CD4-positive, alpha-beta T cell treated with Interferon alpha-2 for 1 hour (primary cell): Measurements from ENCODE around the gene KLRC1.
"Not testable (repeated sequence)": the region's sequence is repeated elsewhere in the genome, so short reads cannot be mapped to it uniquely, and the experiment has no call there.

Source experiments
- DNase-seq, 2 donors: peaks; one replicate each; pipeline ENCODE4 v3.0.0-alpha.2; 2020 to 2022

Gene KLRC1

GRCh38 chr12:10453156-10453555, at the start of gene KLRC1:
KLRC1 (minus strand) TSS chr12:10453377; CDS start chr12:10451156, 2,221 bp downstream.
- no peak for DNase-seq

GRCh38 chr12:10501030-10501429, 47.9 kb upstream of the KLRC1 start:
- peak in 1 of 2 donors; percentile 14 for DNase-seq

- DNase-seq = no peak
Observed at GRCh38 chr12:10498042-10498441, 44.9 kb upstream of the KLRC1 start.

- DNase-seq = peak; percentile 27 to 63
Observed at GRCh38 chr12:10497602-10498001, 44.4 kb upstream of the KLRC1 start.

- no peak for DNase-seq
Observed at GRCh38 chr12:10491766-10492165, 38.6 kb upstream of the KLRC1 start.

GRCh38 chr12:10487328-10487727, 34.2 kb upstream of the KLRC1 start:
- DNase-seq = not testable (repeated sequence)

- DNase-seq = peak; percentile 6 to 52
Observed at GRCh38 chr12:10481901-10482300, 28.7 kb upstream of the KLRC1 start.

- DNase-seq = not testable (repeated sequence)
Observed at GRCh38 chr12:10472808-10473207, 19.6 kb upstream of the KLRC1 start.

GRCh38 chr12:10469701-10470100, 16.5 kb upstream of the KLRC1 start:
- no peak for DNase-seq

GRCh38 chr12:10466311-10466710, 13.1 kb upstream of the KLRC1 start:
- no peak for DNase-seq

GRCh38 chr12:10457760-10458159, 4.6 kb upstream of the KLRC1 start:
- no peak for DNase-seq

GRCh38 chr12:10456856-10457255, 3.7 kb upstream of the KLRC1 start:
- DNase-seq = no peak

- no peak for DNase-seq
Observed at GRCh38 chr12:10455766-10456165, 2.6 kb upstream of the KLRC1 start.

GRCh38 chr12:10454531-10454930, 1.4 kb upstream of the KLRC1 start:
- DNase-seq = no peak

GRCh38 chr12:10448236-10448635, 4.9 kb downstream of the KLRC1 start:
- no peak for DNase-seq

GRCh38 chr12:10446052-10446451, 7.1 kb downstream of the KLRC1 start:
- not testable (repeated sequence) for DNase-seq

- not testable (repeated sequence) for DNase-seq
Observed at GRCh38 chr12:10441144-10441543, 12.0 kb downstream of the KLRC1 start.

GRCh38 chr12:10439608-10440274, 13.4 kb downstream of the KLRC1 start:
- not testable (repeated sequence) for DNase-seq

GRCh38 chr12:10437601-10438000, 15.6 kb downstream of the KLRC1 start:
- DNase-seq = not testable (repeated sequence)

GRCh38 chr12:10435816-10436215, 17.4 kb downstream of the KLRC1 start, which contains the start of gene KLRC2:
KLRC2 (minus strand) TSS chr12:10436010; CDS start chr12:10435986, 24 bp downstream.
- not testable (repeated sequence) for DNase-seq

GRCh38 chr12:10430623-10431022, 22.6 kb downstream of the KLRC1 start:
- DNase-seq = not testable (repeated sequence)

GRCh38 chr12:10425938-10426337, 27.2 kb downstream of the KLRC1 start:
- DNase-seq = not testable (repeated sequence)

- DNase-seq = not testable (repeated sequence)
Observed at GRCh38 chr12:10424260-10424899, 28.8 kb downstream of the KLRC1 start.

- not testable (repeated sequence) for DNase-seq
Observed at GRCh38 chr12:10422159-10422558, 31.0 kb downstream of the KLRC1 start.
